ENCODE data around the gene HDGFL2.

DNA sequence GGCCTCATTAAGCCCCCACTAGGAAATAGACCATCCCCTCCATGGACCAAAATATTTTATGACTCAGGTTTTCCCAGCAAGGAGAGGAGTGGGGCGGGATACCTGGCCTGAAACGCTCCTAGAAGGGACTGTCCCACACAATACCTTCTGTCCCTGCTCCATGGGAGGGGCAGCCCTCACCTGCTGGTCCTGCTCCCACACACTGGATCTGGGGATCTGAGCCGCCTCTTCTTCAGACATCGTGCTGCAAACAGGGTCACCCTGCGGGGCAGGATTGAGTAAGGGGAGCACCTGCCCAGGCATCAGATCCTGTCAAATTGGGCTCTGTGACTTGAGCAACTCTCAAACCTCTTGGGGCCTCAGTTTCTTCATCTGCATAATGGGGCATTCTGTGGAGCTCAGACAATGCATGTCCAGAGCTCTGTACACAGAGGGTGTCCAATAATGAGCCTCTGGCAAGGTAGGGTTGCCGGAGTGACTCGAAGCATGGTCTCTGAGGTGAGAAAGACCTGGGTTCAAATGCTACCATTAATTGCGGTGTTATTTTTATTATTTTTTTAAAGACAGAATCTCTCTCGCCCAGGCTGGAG is 61.8 kb downstream of the HDGFL2 start:
- TF ChIP-seq CTCF (IDR thresholded peaks at IDR 0.05; ENCODE audit: low read depth, low read length, missing input control) (no peak), TAF1 (conservative IDR thresholded peaks at IDR 0.05) (no peak), ZBTB33 (IDR thresholded peaks at IDR 0.05) (no peak), HNF4A (conservative IDR thresholded peaks at IDR 0.05) (no peak), EGR1 (IDR thresholded peaks at IDR 0.05; ENCODE audit: low read depth in 2 of 2) (no peak), YY1 (IDR thresholded peaks at IDR 0.05) (no peak)

Data from liver (tissue), 3 donors.